IPS DF 4.7 (cell line): ENCODE data around the gene ZNF618.

Experiments
- DNase-seq: peaks from one replicate; pipeline ENCODE4 v3.0.0-alpha.2; 2013; ENCODE audit warnings: low spot score; ENCODE audit errors: extremely low read depth

ZNF618 gene, protein sequence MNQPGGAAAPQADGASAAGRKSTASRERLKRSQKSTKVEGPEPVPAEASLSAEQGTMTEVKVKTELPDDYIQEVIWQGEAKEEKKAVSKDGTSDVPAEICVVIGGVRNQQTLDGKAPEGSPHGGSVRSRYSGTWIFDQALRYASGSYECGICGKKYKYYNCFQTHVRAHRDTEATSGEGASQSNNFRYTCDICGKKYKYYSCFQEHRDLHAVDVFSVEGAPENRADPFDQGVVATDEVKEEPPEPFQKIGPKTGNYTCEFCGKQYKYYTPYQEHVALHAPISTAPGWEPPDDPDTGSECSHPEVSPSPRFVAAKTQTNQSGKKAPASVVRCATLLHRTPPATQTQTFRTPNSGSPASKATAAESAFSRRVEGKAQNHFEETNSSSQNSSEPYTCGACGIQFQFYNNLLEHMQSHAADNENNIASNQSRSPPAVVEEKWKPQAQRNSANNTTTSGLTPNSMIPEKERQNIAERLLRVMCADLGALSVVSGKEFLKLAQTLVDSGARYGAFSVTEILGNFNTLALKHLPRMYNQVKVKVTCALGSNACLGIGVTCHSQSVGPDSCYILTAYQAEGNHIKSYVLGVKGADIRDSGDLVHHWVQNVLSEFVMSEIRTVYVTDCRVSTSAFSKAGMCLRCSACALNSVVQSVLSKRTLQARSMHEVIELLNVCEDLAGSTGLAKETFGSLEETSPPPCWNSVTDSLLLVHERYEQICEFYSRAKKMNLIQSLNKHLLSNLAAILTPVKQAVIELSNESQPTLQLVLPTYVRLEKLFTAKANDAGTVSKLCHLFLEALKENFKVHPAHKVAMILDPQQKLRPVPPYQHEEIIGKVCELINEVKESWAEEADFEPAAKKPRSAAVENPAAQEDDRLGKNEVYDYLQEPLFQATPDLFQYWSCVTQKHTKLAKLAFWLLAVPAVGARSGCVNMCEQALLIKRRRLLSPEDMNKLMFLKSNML

DNA sequence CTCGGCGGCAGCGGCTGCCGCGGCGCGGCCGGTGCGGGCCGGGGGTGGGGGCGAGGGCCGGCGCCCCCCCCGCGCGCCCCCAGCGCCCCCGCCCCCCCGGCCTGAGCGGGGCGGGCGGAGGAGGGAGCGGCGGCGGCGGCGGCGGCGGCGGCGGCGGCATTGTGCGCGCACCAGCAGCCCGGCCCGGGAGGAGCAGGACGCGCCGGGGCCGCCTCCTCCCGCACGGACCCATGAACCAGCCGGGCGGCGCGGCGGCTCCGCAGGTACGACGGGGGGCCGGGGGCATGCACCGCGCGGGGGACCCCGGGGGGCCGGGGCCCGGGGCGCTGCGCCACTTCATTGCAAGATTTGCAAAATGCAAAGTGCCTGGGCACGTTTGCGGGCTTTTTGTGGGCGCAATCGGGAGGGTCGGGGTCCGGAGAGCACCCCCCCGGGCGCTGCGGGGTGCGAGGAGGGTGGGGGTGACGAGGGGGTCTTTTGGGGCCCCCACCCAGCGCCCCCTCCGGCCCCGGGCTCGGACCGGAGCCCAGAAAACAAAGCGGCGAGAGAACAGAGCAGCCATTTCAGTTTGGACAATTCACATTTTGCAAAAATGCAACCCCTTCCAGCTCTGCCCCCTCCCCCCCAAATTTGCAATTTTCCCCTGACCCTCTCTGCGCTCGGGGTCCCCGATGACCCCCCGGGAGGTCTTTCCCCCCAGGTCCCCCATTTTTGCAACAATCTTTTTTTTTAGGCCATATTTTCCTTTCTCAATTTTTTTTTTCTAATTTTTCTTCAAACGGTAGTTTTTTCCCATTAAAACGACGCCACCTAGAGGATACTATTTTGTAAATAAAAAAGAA lies at the start of gene ZNF618:
ZNF618 (plus strand) TSS at position 159 of the 842 bp plus-strand sequence; CDS start at position 231, 72 bp downstream.
- DNase-seq: no peak

DNA sequence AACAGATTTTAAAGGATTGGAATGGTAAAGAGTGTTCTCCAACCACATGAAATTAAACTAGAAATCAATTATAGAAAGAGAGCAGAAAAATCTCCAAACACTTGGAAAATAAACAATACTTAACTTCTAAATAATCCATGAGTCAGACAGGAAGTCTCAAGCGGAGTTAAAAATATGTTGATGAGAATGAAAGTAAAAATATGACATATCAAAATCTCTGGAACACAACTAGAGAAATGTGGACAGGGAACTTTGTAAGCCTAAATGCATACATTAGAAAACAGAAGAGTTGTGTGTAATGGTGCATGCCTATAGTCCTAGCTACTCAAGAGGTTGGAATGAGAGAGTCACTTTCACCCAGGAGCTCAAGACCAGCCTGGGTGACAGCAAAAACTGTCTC lies 47.9 kb upstream of the ZNF618 start:
- no peak for DNase-seq

DNA sequence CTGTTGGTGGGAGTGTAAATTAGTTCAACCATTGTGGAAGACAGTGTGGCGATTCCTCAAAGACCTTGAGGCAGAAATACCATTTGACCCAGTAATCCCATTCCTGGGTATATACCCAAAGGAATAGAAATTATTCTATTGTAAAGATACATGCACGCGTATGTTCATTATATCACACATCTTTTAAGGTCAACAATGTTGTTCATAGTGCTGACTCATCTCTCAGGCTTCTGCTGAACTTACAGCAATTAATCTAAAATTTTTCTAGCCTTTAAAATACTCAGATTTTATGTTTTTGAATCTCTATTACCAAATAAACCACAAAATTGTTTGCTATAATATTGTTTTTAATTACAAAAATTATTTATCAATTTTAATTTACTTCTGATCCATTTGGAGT lies 38.8 kb upstream of the ZNF618 start:
- DNase-seq: no peak

DNA sequence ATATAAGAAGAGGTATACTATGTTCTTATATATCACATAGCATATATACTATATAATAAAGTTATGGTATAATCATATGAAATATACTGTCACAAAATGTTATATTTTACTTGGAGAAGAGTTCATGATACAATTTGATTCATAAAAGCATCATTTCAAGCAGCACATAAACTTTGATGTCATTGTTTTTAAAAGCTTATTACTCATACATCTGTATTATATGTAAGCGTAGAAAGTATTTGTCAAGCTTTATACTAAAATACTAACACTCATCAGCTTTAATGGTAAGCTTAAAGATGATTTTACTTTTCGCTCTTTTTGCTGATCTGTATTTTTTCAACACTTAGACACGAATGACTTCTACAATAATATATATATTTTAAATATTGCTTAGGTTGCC lies 34.0 kb upstream of the ZNF618 start:
- no peak for DNase-seq

DNA sequence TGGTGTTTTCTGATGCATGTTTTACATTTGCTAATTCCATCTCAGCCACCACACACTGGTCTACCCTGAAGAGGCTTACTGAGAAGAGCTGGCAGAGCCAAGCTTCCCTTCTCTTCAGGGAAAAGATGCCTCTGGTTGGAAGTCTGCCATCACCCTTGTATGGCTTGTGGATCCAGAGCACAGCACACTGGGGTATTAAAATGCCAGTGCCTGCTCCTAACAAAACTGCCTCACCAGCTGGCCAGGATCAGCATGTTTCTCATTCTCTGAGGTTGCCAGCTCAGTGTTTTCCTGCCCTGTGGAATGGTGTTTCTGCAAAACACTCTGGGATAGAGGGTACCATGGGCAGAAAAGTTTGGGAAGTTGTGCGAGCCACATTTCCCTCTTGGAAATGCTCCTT lies 31.6 kb upstream of the ZNF618 start:
- DNase-seq: no peak

DNA sequence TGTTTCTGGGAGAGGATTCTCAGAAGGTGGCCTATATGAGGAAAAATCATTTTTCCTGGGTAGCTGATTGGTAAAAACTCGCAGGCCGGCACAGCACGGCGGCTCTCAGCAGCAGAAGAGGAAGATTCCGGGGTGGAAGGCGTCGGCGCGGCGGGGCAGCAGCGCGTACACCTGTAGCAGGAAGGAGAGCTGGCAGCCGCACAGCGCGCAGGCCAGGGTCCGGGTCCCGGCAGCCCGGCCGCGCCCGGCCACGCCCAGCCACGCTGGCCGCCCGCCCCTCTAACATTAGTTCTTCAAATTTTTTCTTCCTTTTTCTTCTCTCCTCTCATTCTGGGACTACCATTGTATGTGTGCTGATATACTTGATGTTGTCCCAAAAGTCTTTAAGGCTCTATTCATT lies 24.8 kb upstream of the ZNF618 start:
- DNase-seq: no peak

DNA sequence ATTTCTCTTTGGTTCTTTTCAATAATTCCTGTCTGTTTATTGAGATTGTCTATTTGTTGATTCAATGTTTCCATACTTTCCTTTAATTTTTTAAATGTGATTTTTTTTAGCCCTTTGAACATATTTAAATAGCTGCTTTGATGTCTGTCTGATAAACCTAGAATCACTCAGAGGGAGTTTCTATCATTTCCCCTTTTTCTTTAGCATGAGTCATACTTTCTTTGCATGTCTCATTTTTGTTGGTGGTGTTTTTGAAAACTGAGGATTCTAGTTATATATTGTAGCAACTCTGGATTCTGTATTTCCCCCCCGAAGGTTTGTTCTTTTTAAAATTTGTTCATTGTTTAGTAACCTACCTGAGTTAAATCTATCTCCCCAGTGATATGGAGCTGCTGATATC lies 24.2 kb upstream of the ZNF618 start:
- DNase-seq: no peak

DNA sequence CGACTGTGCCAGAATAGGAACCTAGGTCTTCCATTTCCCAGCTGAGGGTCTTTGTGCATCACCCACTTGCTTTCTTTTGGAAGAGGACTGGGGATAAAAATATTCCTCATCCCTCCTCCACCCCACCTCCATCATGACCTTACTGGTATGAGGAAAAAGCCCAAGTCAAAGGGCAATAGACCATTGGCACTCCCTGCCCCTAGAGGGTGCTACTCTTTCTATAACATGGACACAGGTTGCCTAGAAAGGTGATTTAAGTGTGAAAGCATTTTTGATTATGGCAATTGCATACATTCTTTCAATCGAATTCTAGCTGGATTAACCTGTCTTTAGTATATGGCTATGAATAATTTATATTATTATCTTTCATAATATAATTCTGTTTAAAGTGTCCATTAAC lies 22.8 kb upstream of the ZNF618 start:
- DNase-seq: peak; percentile 19

DNA sequence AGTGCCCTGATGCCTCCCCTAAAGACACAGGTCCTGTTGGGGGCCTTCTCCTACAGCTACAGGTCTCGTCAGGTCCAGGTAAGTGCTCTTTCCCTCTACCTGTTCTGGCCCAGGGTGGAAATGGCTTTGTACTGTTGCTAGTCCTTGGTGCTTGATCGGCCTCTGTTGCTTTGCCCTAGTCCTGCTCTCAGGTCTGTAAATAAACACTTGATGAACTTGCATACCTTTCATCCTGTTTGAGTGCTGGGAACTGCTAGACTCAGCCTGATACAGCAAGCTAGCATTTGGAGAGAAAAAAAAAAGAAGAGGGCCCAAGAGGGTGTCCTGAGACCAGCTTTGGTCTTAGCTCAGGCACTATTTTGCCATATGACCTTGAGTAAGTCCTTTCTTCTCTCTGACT lies 21.8 kb upstream of the ZNF618 start:
- no peak for DNase-seq

DNA sequence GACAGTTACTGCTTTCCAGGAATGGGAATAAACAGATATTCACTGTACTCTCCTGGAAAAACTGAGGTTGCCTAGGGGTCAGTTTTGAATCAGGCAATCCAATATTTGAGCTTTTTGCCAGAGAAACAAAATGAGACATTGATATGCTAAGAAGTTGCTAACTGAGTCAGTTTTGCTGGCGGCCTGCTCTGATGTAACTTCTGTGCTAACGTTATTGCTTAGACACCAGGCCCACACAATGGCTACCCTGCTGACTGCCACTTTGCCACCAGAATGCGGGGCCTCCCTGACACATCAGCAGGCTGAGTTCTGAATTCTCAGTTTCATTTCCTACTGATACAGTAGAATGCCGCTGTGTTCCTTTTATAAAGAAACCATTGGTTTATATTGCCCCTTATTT lies 18.2 kb upstream of the ZNF618 start:
- DNase-seq: no peak

DNA sequence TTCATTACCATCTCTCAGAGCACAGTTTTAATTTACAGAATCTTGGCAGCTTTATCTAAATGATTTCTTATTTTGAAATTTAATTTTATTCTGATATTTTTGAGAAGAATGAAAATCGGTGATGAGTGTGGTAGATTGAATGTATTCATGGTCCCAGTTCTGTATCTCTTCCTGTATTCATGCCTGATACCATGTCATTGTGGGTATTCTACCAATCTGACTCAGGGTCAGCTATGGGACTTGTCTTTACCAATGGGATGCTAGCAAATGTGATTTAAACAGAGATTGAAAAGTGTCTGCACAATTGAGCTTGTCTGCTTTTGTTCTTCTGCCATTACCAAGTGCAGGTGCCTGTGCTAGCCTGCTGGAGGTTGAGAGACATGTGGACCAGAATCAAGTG lies 17.8 kb upstream of the ZNF618 start:
- DNase-seq: no peak

DNA sequence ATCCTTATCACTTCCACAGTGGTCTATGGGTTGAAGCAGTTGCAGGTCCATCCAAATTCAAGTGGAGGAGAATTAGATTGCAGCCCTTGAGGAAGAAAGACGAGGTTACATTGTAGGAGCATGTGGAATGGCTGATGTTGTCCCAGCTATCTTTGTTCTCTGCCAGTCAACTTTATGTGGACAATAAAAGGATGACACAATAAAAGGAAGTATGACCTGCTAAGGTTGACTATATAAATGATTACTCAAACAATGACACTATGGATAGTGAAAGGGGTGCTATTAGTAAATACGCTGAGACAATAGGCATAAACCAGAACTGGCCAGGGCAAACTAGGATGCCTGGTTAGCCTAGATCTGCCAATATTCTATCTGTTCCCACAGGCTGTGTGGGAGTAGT lies 12.8 kb upstream of the ZNF618 start:
- no peak for DNase-seq

DNA sequence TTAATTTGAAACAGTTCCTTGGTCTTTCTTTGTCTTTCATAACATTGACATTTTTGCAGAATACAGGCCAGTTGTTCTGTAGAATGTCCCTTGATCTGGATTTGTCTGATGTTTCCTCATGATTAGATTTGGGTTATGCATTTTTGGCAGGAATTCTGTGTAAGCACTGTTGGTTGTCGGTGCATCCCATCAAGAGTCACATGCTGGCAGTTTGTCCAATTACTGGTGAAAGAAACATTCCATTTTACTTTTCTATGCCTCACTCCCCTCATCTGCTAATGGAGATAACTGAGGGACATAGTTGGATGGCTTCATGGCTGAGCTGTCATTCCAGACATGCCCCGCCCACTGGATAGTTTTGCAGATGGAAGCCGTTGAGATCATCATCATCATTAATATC lies 7.6 kb upstream of the ZNF618 start:
- no peak for DNase-seq

DNA sequence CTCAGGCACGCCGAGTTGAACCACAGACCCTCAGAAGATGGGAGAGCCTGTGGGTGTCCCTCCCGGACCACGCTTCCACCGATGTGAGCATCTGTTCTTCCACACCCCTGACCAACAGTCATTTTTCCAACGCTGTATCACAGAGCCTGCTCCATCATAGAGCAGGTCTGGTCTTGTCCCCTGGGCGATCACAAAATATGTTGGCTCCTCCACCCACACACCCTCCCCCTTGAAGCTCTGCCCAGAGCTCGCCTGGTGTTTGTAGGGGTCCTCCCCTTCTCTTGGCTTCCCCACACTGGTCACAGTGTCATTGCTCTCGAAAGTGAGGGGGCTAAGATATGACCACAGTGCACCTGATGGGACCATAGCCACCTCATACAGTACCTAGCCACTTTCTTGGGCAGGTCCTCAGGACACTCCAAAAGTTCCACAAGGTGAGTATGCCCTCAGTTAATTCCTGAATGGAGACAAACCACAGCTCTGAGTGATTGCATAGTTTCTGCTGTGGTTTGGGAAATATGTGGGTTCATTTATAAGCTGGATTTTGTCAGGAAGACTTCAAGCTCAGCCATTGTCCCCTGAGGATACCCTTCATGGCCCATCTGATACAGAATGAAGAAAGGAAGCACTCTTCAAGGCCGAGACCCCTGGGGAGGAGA lies 3.5 kb upstream of the ZNF618 start:
- DNase-seq: no peak

DNA sequence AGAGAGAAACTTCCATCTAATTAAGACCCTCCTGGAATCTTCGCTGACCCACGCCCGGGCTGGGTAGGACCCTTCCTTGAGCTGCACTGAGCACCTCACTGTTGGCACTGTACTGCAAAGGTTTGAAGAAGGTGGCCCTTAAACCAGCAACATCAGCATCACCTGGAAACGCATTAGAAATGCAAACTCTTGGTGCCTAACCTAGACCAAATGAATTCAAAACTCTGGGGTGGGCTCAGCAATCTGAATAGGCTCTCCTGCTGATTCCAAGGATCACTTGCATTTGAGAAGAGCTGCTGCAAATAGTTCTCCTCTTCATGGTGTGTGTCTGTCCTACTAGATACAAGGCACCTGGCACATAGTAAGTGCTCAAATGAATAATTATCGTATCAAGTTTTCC lies 2.7 kb upstream of the ZNF618 start:
- no peak for DNase-seq

DNA sequence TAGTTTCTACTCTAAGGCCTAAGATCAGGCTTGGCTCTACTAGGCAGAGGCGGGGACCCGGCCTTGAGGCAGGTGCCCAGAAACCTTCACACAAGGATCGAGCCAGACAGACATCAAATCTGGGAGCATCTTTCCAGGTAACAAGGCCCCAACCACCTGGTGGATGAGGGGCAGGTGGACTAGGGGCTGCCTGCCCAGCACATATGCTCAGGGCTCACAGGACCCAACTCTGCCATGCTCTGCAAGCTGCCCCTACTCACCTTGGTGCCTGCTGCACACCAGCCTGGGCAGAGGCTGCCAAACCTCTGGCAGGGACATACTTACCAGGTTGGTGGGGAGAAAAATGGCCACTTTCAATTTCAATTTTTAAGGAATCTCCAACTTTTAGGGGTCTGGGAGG lies 2.2 kb upstream of the ZNF618 start:
- no peak for DNase-seq

DNA sequence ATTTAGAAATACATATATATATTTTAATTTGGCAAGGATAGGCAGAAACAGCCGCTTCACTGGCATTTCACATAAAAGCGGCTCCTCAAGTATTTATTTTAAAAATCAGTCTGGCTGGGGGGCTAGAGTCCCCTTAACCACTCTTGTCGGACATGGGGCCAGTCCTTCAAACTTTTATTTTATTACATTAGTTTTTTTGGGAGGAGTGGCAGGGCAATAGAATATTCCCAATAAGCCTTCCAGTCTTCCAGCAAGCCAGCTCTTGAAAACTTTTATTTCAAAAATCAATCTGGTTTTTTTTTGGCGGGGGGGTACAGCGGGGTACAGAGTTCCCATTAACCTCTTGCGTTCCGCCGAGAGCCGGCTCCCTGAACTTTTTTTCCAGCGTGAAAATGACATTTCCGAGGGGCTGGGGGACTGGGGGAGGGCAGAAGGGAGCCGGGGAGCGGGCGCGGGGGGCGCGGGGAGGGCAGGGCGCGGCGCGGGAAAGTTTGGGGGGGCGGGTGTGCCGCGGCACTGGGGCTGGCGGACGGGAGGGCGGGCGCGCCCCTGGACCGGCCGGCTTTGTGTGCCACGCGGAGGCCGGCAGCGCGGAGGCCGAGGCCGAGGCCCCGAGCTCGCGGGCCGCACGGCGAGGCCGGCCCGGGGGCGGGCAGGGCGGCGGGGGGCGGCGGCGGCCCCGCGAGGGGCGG lies 504 bp upstream of the ZNF618 start:
- no peak for DNase-seq

DNA sequence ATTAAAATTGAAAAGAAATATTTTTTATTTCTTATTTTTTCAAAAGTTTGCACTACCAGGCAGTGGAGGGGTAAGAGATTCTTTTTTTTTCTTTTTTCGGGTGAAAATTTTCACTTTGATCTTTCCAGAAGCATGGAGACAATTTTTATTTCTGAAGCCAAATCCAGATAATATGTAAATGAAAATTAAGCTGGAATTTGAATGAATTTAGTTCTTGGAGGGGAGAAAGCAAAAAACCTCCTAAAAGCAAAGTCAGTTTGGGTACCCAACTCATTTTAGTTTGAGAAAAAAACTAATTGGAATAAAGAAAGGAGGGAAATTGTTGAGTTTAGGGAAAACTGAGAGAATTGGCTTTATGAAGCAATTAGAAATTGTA lies 872 bp downstream of the ZNF618 start:
- DNase-seq: no peak

DNA sequence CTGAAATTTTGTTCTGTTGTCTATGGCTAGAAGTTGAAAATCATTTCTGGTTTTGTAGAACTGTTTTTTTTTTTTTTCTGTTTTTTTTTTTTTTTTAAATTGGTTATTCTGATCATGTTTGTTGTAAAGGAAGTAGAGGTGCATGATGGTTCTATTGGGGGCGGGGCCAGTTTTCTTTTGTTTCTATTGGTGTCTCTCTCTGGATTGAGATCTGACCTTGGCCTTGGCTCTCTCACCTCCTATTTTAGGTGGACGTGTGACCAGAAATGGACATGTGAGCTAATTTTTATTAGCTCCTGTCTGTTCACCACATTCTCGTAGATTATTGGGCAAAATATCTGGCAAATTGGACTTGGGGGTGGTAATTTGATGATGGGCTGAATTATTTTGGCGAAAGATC lies 3.2 kb downstream of the ZNF618 start:
- DNase-seq: no peak

DNA sequence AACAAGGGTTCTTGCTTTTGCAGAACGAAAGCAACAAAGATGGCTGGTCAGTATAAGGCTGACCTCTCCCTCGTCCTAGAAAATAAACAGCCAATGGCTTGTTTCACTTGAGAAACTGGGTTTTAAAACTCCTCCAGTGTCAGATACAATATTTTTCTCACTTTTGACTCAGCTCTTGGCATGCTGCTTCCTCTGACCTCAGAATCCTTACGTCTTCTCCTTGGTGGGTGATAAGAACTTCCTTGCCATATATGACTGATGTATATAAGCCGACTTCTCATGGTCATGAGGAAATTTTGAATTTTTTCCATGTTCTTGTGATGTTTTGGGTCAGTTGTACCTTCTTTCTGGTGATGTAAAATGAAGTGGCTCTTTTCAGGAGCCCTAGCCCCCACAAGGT lies 3.8 kb downstream of the ZNF618 start:
- DNase-seq: no peak

DNA sequence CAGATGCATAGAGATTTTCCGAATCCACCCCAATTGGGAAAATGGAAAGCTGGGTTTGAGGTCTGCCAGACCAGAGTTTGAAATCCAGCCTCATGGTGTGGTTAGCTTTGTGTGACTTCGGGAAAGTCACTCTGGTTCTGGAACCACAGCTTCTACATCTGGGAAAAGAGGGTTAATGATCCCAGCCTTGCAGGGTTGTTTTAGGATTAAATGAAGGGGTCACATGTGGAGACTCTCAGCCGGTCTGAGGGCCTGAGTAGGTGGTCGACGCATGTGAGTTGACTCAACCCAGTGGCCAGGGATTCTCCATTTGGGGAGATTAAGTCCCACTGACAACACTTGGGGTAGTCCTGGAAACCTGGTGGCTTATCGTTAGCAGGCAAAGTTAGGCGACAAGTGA lies 6.1 kb downstream of the ZNF618 start:
- no peak for DNase-seq
